ENCODE results near the gene CIC.
"Not testable (repeated sequence)": the region's sequence is repeated elsewhere in the genome, so short reads cannot be mapped to it uniquely, and the experiment has no call there.

CIC gene

DNA sequence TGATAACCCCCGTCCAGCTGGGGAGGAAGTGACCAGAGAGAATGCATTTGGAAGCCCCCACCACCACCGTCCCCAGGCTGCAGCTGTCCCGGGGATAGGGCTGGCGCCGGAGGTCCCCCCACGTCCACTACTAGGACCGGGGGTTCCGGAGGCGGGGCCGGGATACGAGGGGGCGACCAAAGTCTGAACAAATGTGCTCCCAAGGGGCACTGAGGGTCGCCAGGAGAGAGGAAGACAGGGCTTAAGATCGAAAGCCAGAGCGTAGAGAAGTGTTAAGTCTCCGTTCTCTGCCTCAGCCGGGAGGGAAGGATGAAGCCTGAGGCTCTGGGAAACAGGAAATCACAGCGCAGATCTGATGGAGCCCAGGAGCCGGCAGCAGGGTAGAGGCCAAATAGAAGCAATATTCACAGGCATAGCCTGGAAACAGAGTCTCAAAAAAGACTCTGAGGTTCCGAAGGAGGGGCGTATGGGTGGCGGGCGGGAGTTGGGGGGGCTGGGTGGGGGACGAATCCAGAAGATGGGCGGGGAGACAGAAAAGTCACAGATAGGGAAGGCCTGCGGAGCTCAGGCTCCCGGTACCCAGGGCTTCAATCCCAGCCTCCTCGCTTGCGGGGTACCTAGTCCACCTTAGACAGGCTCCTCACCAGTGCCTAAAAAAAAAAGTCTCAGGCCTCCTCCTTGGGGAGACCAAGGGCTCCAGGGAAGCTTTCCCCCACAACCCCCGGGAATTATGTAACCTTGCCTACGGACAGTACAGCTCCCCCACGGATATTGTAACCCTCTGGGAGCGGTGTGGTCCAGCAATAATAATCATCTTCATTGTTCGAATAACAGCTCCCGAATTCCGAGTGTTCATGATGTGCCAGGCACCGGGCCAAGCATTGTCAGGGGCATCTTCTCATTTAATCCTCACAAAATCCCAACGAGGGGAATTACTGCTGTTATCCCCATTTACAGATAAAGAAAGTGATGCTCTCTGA lies 13.0 kb upstream of the CIC start:
- no peak for DNase-seq

DNA sequence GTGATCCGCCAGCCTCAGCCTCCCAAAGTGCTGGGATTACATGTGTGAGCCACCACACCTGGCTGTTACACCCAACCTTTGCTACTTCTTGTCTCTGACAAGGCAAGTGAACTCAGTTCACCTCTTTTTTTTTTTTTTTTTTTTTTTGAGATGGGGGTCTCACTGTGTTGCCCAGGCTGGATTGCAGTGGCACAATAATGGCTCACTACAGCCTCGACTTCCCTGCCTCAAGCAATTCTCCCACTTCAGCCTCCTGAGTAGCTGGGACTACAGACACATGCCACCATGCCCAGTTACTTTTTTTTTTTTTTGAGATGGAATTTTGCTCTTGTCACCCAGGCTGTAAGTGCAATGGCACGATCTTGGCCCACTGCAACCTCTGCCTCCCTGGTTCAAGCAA lies 11.2 kb upstream of the CIC start:
- not testable (repeated sequence) for DNase-seq

DNA sequence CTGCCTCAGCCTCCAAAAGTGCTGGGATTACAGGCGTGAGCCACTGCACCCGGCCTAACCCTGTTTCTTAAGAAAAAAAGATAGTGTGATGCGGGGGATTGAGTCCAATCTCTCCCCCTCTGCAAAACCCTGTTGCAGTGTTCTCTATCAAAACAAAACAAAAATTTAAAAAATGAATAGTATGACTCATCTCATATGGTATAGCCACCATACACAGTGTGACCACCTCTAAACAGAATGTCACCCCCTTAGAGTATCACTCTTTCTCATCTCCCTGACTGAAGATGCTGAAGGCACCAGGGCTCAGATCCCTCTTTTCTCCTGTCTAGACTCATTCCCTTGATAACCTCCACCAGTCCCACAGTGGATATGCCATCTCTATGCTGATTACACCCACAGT lies 7.3 kb upstream of the CIC start:
- no peak for DNase-seq

DNA sequence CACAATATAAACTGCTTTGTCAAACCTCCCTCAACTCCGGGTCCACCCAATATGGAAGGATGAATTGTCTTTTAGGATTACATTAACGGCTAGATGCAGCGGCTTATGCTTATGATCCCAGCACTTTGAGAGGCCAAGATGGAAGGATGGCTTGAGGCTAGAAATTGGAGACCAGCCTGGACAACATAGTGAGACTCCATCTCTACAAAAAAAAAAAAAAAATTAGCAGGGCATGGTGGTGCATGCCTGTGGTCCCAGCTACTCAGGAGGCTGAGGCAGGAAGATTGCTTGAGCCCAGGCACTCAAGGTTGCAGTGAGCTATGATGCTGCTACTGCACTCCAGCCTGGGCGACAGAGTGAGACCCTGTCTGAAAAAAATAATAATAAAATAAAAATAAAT lies 2.9 kb upstream of the CIC start:
- not testable (repeated sequence) for DNase-seq

DNA sequence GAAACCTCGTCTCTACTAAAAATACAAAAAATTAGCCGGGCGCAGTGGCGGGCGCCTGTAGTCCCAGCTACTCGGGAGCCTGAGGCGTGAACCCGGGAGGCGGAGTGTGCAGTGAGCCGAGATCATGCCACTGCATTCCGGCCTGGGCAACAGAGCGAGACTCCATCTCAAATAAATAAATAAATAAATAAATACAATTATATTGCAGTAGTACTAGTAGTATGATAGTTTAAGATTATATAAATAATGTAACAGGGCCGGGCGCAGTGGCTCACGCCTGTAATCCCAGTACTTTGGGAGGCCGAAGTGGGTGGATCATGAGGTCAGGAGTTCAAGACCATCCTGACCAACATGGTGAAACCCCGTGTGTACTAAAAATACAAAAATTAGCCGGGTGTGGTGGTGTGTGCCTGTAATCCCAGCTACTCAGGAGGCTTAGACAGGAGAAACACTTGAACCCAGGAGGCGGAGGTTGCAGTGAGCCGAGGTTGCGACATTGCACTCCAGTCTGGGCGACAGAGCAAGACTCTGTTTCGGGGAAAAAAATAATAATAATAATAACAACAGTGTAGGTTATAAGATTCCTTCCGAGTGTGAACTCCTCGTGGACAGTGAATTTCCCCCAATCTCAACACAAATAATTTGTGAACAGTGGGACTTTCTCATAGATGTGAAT lies 2.0 kb upstream of the CIC start:
- not testable (repeated sequence) for DNase-seq

DNA sequence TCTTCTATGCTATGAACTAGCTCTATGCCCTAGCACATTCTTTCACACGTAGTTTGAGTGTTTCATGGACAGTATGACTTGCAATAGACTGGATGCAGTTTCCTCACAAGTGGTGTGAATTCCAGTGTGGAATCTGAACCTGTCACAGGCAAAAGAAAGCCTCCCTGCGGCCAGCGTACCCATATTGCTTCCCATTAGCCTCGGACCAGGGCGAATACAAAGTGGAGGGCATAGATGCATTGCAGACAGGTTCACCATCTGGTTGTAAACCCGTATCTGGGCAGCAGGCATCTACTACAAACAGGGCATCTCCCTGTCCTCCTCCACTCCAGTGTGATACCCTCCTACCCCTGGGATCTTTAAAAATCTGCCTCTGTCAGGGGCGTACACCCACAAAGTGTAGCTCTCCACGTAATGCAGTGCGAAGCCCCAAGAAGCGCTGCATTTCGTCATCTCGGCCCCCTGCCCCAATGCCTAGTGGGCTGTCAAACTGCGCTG lies 1.4 kb upstream of the CIC start:
- DNase-seq: no peak

DNA sequence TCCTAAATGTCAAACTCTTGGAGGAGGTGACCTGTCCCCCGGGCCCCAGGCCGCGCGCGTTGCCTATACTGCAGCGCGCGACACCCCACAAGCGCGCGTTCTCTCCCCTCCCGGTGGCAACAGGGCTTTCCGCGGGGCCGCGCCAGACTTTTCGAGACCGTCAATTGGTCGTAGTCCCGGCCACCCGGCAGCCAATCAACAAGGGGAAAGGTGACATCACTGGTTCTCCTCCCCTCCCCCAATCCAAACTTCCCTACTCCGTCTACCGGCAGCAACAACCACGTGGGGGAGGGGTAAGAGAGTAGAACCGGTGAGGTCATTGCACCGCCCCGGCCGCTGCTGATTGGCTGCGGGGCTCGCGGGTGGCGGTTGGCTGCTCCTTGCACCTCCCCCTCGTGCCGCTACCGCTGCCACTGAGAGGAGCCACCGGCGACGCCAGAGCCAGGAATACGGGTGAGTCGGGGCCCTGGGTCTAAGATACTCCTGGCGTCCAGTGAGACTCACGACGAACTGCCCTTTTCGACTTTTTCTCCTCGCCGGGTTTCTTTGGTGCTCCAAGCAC lies 829 bp upstream of the CIC start:
- peak; percentile 100 for DNase-seq

DNA sequence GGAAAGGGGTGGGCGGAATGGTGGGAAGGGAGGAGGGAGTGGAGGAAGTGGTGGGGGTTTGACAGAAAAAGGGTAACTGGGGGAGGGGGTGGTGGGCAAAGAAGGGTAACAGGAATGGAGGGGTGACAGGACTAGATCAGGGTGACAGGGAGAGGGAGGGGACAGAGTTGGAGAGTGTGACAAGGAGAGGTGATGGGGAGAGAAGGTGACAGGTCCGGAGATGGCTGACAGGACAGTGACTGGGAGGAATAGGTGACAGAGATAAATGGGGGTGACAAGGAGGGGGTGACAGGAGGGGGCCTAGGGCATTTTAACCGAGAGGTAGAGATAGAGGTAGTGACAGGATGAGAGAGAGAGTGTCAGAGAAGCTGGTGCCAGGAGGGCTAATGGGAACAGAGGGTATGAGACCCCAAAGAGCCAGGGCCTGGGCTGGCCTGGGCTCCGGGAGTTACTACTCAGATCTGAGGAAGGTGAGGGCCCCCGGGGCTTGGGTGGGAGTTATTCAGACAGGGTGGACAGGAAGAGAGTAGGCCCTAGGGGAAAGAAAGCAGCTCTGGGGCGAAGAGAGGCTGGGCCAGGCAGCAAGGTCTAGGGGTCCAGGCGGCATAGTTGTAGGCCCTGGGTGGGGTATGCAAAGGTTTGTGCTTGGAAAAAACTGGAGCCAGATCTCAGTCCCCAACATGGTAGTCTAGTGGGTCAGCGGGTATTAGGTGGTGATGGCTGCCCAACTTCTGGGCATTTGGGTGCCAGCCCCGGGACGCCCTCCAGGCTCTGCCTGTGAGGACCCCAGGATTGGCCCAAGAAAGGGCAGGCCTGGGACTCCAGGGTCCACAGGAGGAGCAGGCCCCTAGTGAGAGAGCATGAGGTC lies 660 bp downstream of the CIC start:
- DNase-seq: no peak

DNA sequence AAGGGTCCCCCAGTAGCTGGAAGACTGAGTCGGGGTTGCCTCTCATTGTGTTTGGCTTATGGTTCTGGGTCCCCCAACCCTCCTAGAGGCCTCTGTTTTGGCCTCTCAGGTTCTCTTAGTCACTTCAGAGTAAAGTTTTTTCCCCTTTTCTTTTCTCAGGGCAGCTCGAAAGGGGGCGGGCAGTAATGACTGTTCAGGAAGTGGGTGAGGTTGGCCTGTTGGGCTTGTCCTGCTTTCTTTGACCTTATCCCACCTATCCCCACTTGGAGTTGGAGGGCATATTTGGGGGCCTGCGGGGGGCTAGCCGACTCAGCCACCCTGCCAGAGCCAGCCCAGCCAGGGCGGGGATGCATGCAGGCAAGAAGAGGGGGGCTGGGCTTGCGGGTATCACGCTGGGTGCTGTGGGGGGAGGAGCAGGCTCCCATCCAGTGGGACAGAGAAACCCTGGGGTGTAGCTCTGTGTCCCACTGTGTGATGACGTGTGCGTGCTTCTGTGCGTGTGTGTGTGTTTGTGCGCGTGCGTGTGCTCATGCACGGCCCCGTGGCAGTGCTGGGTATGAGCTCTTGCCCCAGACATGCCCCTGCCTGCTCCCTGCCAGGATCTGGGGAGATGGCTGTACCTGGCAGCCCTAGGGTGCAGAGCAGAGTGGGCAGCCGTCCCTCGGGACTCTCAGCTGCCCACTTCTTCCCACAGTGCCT lies 1.4 kb downstream of the CIC start:
- DNase-seq: no peak

DNA sequence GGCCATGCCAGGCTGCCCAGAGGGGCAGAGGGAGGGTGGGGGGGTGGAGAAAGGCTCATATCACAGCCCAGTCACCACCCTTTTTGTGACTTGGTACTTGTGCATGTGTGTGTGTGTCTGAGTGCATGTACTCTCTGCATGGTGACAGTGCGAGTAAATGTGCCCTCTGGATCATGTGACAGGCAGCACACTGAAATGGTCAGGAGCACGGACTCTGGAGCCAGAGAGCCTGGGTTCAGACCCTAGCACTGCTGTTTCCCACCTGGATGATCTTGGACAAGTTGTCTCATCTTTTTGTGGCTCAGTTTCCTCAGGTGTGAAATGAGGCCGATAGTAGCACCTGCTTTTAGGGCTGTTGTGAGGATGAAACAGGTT lies 2.0 kb downstream of the CIC start:
- DNase-seq: no peak

DNA sequence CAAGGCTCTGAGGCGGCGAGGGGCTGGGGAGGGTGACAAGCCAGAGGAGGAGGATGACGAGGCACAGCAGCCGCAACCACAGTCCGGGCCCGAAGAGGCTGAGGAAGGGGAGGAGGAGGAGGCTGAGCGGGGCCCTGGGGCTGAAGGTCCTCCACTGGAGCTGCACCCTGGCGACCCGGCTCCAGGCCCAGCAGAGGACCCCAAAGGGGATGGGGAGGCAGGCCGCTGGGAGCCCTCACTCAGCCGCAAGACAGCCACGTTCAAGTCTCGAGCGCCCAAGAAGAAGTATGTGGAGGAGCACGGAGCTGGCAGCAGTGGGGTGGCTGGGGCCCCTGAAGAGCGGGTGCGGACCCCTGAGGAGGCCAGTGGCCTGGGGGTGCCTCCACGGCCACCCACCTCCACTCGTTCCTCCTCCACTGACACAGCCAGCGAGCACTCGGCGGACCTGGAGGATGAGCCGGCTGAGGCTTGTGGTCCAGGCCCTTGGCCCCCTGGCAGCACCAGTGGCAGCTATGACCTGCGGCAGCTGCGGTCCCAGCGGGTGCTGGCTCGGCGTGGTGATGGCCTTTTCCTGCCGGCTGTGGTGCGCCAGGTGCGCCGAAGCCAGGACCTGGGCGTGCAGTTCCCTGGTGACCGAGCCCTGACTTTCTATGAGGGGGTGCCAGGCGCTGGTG lies 2.9 kb downstream of the CIC start:
- DNase-seq: no peak

DNA sequence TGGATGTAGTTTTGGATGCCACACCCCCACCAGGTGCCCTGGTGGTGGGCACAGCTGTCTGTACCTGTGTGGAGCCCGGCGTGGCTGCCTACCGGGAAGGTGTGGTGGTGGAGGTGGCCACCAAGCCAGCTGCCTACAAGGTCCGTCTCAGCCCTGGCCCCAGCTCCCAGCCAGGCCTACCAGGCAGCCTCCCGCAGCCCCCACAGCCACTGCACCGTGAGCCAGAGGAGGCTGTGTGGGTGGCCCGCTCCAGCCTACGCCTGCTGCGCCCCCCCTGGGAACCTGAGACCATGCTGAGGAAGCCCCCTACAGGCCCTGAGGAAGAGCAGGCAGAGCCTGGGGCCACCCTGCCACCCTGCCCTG lies 3.5 kb downstream of the CIC start:
- no peak for DNase-seq

DNA sequence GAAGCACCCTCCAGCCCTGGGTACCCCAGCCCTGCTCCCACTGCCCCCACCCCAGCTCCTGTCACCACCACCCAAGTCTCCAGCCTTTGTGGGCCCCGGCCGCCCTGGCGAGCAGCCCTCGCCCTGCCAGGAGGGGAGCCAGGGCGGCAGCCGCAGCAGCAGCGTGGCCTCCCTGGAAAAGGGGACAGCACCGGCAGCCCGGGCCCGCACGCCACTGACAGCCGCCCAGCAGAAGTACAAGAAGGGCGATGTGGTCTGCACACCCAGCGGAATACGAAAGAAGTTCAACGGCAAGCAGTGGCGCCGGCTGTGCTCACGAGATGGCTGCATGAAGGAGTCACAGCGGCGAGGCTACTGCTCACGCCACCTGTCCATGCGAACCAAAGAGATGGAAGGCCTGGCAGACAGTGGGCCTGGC lies 3.9 kb downstream of the CIC start:
- no peak for DNase-seq

DNA sequence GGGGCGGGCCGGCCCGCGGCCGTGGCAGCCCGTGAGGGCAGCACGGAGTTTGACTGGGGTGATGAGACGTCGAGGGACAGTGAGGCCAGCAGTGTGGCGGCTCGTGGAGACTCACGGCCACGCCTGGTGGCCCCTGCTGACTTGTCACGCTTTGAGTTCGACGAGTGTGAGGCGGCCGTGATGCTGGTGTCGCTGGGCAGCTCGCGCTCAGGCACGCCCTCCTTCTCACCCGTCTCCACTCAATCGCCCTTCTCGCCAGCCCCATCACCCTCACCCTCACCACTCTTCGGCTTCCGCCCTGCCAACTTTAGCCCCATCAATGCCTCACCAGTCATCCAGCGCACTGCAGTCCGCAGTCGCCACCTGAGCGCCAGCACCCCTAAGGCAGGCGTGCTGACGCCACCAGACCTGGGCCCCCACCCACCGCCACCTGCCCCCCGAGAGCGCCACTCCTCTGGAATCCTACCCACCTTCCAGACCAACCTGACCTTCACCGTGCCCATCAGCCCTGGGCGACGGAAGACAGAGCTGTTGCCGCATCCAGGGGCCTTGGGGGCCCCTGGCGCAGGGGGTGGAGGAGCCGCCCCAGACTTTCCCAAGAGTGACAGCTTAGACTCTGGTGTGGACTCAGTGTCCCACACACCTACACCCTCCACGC lies 4.5 kb downstream of the CIC start:
- no peak for DNase-seq

DNA sequence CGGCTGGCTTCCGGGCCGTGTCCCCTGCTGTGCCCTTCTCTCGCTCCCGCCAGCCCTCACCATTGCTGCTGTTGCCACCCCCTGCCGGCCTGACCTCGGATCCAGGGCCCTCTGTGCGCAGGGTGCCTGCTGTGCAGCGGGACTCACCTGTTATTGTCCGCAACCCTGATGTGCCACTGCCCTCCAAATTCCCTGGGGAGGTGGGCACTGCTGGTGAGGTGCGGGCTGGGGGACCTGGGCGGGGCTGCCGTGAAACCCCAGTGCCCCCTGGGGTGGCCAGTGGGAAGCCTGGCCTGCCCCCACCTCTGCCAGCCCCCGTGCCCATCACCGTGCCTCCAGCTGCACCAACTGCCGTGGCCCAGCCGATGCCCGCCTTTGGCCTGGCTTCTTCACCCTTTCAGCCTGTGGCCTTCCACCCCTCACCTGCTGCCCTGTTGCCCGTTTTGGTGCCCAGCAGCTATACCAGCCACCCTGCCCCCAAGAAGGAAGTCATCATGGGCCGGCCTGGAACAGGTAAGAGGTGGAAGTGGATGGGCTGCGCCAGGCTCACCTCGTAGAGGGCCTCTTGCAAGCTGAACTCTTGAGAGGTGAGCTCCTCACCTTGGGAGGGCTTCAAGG lies 5.1 kb downstream of the CIC start:
- no peak for DNase-seq

DNA sequence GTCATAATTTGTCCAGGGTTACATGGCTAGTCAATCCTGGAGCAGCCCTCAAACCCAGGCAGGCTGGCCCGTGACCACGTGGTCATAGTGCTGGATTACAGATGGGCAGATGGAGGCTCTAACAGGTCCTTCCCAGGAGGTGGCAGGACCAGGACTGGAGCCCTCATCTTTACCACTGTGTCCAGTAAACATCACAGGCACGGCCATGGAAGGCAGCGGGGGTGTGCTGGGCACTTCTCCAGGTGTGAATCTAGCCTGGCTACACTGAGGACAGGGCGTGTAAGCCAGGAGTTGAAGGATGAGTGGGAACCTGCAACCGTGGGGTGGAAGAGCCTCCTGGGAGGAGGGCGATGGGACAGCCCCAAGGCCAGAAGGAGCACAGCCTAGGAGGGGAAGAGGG lies 6.1 kb downstream of the CIC start:
- DNase-seq: no peak

DNA sequence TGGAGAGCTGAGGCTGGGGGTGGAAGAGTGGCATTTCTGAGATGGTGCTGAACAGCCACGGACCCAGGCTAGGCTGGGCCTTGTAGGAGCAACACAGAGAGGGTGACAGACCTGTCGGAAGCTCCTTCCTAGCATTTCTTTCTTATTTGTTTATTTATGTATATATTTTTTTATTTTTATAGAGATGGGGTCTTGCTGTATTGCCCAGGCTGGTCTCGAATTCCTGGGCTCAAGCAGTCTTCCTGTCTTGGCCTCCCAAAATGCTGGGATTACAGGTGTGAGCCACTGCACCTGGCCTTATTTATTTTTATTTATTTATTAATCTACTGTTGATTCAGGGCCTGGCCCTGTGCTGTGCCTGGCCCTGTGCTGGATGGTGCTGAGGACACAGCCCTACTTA lies 6.5 kb downstream of the CIC start:
- no peak for DNase-seq

DNA sequence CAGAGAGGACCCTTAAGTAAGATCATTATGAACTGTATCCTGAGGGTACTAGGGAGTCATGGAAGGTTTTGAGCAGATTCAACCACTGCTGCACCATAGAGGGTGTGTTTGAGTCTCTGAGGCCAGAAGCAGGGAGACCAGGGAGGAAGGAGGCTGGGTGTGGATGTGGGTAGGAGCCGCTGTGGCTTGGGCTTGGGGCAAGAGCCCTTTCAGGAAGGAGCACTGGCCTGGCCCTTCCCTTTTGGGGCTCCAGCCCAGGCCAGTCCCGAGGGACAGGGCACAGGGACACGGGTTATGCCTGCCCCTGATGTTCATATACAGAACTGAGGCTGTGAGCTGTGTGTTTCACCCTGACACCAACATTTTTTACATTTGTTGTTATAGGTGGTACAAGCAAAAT lies 7.2 kb downstream of the CIC start:
- no peak for DNase-seq

DNA sequence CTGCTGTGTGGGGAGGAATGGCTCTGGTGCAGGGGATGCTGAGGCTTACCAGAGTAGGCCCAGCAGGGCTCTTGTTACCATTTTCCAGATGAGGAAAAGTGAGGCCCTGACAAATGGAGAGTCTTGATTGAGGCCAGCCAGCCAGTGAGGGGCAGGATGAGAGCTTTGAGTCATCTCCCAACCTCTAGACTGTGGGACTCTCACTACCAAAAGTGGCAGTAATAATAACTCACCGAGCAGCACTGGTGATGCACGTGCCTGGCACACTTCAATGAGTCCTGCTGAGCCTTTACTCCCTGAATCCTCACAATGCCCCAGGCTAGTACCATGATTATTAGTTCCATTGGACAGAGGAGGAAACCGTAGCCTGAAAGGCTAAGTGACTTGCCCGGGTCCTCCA lies 7.8 kb downstream of the CIC start:
- DNase-seq: no peak

DNA sequence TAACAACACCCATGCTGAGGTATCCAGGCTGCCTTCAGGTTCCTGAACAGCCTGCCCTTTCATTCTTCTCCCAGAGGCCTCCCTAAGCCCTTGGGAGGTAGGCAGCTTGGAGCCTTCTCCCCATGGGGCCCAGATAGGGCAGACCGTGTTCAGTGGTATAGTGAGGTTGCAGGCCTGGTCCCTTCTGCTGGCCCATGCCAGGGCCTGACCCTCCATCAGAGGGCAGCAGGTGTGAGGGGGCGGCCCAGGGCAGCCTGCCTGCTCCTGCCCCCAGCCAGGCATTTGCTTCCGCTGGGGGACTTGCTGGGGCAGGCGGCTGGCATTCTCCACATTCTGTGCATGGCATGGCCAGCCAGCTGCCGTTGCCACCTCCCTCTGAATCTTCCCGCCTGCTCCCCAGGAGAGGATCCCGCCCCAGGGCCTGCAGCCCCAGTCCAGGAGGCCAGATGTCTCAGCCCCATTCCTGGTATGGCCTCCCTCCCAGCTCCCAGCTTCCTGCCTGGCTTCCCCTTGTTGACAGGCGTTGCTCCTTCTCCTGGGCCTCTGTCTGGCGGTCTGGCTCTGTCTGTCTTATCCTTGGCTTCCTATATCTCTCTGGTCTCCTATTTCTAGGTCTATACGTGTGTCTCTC lies 8.9 kb downstream of the CIC start:
- no peak for DNase-seq
